ENCODE data around the gene EP400. TPM values are rescaled to one million over a fixed set of nuclear protein-coding genes. Genes with fewer than 3 reads are reported as not detected.

EP400 gene
- total RNA-seq = 46.3 TPM

GRCh38 chr12:131949431-131950181, at the start of gene EP400:
TSS of gene EP400 (plus strand) at chr12:131949942. CDS start at chr12:131960620, 10,678 bp downstream.

GRCh38 chr12:131928711-131929580, 20.8 kb upstream of the EP400 start, which contains the start of gene PUS1:
TSS of gene PUS1 (plus strand) at chr12:131929276. CDS start at chr12:131929723, 447 bp downstream.

Small RNAs within 50 kb of the gene (small RNA-seq; reads per million reads assigned to genes)
- not detected for gene AC131009.3 (ENCODE audit: low replicate concordance)
- not detected for gene AC137590.2 (ENCODE audit: low replicate concordance)
- 25.7 reads per million, percentile 93 among the genes with 10 or more reads in this experiment for gene SNORA49 (ENCODE audit: low replicate concordance)

Other genes with a start within 250 kb of the EP400 start
- gene SFSWAP, start 238.9 kb upstream of the EP400 start, total RNA-seq = 79.2 TPM
- 64.5 TPM for gene MMP17, start 121.5 kb upstream of the EP400 start, total RNA-seq
- gene ULK1, start 55.3 kb upstream of the EP400 start, total RNA-seq = 24.4 TPM
- 15.3 TPM for gene PUS1, start 20.7 kb upstream of the EP400 start, total RNA-seq
- gene DDX51, start 194.4 kb downstream of the EP400 start, total RNA-seq = 18.8 TPM
- gene NOC4L, start 194.5 kb downstream of the EP400 start, total RNA-seq = 9.1 TPM

Measured in parietal lobe (tissue), 2 donors.